Urothelium cell line (cell line): ENCODE data around the gene DNASE1L3.

ENCODE experiments used
- DNase-seq: peaks from one replicate; pipeline ENCODE4 v3.0.0; 2011; ENCODE audit warnings: low spot score, mixed read lengths
- FAIRE-seq: peaks from 2 replicates; lab custom pipeline; 2011; peaks lifted over from hg19 to GRCh38; lab: Jason Lieb, UNC

Gene DNASE1L3

GRCh38 chr3:58180099-58180880 lies 30.5 kb downstream of the DNASE1L3 start:
- FAIRE-seq: no peak

GRCh38 chr3:58179235-58180098 lies 31.3 kb downstream of the DNASE1L3 start:
- DNase-seq: no peak
- FAIRE-seq: no peak

More at GRCh38 chr3:58180099-58180880, 30.5 kb downstream of the DNASE1L3 start:
- no peak for DNase-seq

- DNase-seq (no peak), FAIRE-seq (no peak)
Measured at GRCh38 chr3:58178528-58179234, 32.1 kb downstream of the DNASE1L3 start.

GRCh38 chr3:58177747-58178527 lies 32.8 kb downstream of the DNASE1L3 start:
- FAIRE-seq: no peak
- DNase-seq: peak; percentile 87

- DNase-seq (no peak), FAIRE-seq (no peak)
Measured at GRCh38 chr3:58176827-58177489, 33.8 kb downstream of the DNASE1L3 start.

- no peak for FAIRE-seq
- DNase-seq: no peak
Measured at GRCh38 chr3:58176185-58176530, 34.6 kb downstream of the DNASE1L3 start.

GRCh38 chr3:58175437-58176184 lies 35.2 kb downstream of the DNASE1L3 start:
- no peak for DNase-seq
- FAIRE-seq: no peak

GRCh38 chr3:58175187-58175436 lies 35.7 kb downstream of the DNASE1L3 start:
- DNase-seq (no peak), FAIRE-seq (no peak)

GRCh38 chr3:58173669-58174398 lies 36.9 kb downstream of the DNASE1L3 start:
- DNase-seq (no peak), FAIRE-seq (no peak)

- DNase-seq (no peak), FAIRE-seq (no peak)
Measured at GRCh38 chr3:58173029-58173668, 37.6 kb downstream of the DNASE1L3 start.

GRCh38 chr3:58171126-58171525 lies 39.6 kb downstream of the DNASE1L3 start:
- no peak for FAIRE-seq
- DNase-seq: no peak

GRCh38 chr3:58170376-58170775 lies 40.4 kb downstream of the DNASE1L3 start:
- DNase-seq: no peak
- no peak for FAIRE-seq

GRCh38 chr3:58169371-58169770 lies 41.4 kb downstream of the DNASE1L3 start:
- no peak for FAIRE-seq
- no peak for DNase-seq

- FAIRE-seq (no peak), DNase-seq (no peak)
Measured at GRCh38 chr3:58168498-58168897, 42.3 kb downstream of the DNASE1L3 start.

GRCh38 chr3:58167431-58168351 lies 43.1 kb downstream of the DNASE1L3 start:
- FAIRE-seq: no peak
- DNase-seq: peak; percentile 72

- FAIRE-seq: no peak
- peak; percentile 32 for DNase-seq
Measured at GRCh38 chr3:58164906-58165821, 45.6 kb downstream of the DNASE1L3 start.
